Subcutaneous adipose tissue (tissue), 4 donors: Measurements from ENCODE around the gene CLIP4. TPM values are rescaled to one million over a fixed set of nuclear protein-coding genes. Genes with fewer than 3 reads are reported as not detected.

Experiments
- total RNA-seq, 4 donors: library from RNA; depleted of rRNA; stranded (reverse); fragments of >200 nt; gene quantifications; one replicate each; pipeline ENCODE4 v1.1.0, GENCODE V29; 2016
- TF ChIP-seq, protein P1 (sequence below): fragments of 450-650 bp; IDR thresholded peaks from one replicate; pipeline ENCODE4 v1.5.1; 2016; ENCODE audit warnings: low read depth, mild to moderate bottlenecking, control low read depth, antibody characterized with exemption, moderate library complexity

CLIP4 gene
- total RNA-seq, 4 donors from 2014 or later: 59.3 to 103 (median 96.6) TPM

GRCh38 chr2:29215739-29216608, 100.8 kb downstream of the CLIP4 start:
- TF ChIP-seq, protein P1, sequence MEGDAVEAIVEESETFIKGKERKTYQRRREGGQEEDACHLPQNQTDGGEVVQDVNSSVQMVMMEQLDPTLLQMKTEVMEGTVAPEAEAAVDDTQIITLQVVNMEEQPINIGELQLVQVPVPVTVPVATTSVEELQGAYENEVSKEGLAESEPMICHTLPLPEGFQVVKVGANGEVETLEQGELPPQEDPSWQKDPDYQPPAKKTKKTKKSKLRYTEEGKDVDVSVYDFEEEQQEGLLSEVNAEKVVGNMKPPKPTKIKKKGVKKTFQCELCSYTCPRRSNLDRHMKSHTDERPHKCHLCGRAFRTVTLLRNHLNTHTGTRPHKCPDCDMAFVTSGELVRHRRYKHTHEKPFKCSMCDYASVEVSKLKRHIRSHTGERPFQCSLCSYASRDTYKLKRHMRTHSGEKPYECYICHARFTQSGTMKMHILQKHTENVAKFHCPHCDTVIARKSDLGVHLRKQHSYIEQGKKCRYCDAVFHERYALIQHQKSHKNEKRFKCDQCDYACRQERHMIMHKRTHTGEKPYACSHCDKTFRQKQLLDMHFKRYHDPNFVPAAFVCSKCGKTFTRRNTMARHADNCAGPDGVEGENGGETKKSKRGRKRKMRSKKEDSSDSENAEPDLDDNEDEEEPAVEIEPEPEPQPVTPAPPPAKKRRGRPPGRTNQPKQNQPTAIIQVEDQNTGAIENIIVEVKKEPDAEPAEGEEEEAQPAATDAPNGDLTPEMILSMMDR: no peak

- TF ChIP-seq, protein P1: no peak
Observed at GRCh38 chr2:29216609-29216909, 101.3 kb downstream of the CLIP4 start.

DNA sequence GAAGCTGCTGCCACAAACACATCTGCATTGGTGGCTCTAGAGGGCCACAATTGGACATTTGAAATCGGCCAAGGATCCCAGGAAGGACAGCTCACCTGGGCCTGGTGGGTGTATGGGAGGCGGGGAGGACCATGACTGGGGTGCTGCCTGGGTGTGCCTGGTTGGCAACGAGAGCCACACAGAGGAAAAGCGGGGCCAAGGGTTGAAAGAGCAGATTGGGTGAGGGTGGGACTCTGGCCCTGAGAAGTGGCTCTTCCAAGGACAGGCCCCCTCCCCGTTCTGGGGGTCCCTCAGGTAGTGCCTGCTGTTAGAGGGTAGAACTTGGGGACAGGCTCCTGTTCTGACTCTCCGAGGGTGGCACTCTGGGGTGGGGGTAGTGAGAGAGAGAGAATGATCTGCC, 102.9 kb downstream of the CLIP4 start:
- TF ChIP-seq, protein P1: no peak

DNA sequence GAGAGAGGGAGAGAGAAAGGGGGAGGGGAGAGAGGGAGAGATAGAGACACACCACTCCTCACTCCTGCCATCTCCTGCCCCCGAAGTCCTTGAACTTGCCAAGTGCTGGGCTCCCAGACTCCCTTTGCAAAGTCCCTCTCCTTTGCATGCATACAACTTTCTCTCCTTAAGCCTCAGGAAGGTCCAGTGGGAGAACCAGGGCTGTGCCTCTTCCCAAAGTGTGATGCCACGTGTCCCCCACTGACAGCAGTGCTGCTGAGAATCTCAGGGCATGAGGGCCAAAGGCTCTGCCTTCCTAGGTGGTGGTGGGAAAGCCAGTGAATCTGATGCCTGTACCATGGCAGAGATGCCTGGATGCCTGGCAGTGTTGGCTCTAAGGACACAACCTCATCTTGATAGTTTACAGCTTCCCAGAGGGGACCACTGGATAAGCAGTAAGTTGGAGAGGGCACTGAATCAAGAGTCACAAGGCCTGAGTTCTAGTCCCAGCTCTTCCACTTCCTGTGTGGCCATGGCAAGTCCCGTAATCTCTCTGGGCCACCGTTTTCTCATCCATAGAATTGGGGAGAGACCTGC, 103.4 kb downstream of the CLIP4 start:
- TF ChIP-seq, protein P1: no peak

- TF ChIP-seq, protein P1: no peak
Observed at GRCh38 chr2:29219374-29219773, 104.2 kb downstream of the CLIP4 start.

GRCh38 chr2:29220506-29221270, 105.5 kb downstream of the CLIP4 start:
- TF ChIP-seq, protein P1: no peak
